HG03460 (cell line): ENCODE results near the gene GINS1.
A peak's percentile ranks its signal among the peaks of the same experiment; 100 is the strongest.

Source experiments
- ATAC-seq: cut with Tn5 transposase; IDR thresholded peaks from one replicate; pipeline ENCODE4 v1.9.1; 2021; ENCODE audit not compliant: unreplicated experiment

Gene GINS1

GRCh38 chr20:25453035-25453810, 45.8 kb downstream of the GINS1 start:
- ATAC-seq = no peak

GRCh38 chr20:25454153-25454900, 46.9 kb downstream of the GINS1 start:
- no peak for ATAC-seq

GRCh38 chr20:25457886-25458680, 50.6 kb downstream of the GINS1 start:
- no peak for ATAC-seq

GRCh38 chr20:25459111-25459830, 51.8 kb downstream of the GINS1 start:
- ATAC-seq = no peak

GRCh38 chr20:25459916-25460535, 52.6 kb downstream of the GINS1 start:
- no peak for ATAC-seq

GRCh38 chr20:25460566-25461280, 53.2 kb downstream of the GINS1 start:
- no peak for ATAC-seq

GRCh38 chr20:25461281-25461650, 53.8 kb downstream of the GINS1 start:
- ATAC-seq = no peak

GRCh38 chr20:25461786-25462545, 54.5 kb downstream of the GINS1 start:
- ATAC-seq = no peak

GRCh38 chr20:25464501-25465242, 57.2 kb downstream of the GINS1 start:
- no peak for ATAC-seq

GRCh38 chr20:25465243-25466135, 58.0 kb downstream of the GINS1 start:
- no peak for ATAC-seq

- ATAC-seq = no peak
These were observed 59.4 kb downstream of the GINS1 start for GRCh38 chr20:25466846-25467245.

GRCh38 chr20:25467441-25467840, 60.0 kb downstream of the GINS1 start:
- no peak for ATAC-seq

- ATAC-seq = no peak
These were observed 60.9 kb downstream of the GINS1 start for GRCh38 chr20:25468126-25469075.

- no peak for ATAC-seq
These were observed 62.1 kb downstream of the GINS1 start for GRCh38 chr20:25469558-25469957.

- peak; percentile 61 for ATAC-seq
These were observed 62.6 kb downstream of the GINS1 start for GRCh38 chr20:25470045-25470444.

- ATAC-seq = no peak
These were observed 63.5 kb downstream of the GINS1 start for GRCh38 chr20:25471020-25471419.
